Esophagus muscularis mucosa (tissue), 4 donors: Measurements from ENCODE around the gene LRRC26. TPM values are rescaled to one million over a fixed set of nuclear protein-coding genes. Genes with fewer than 3 reads are reported as not detected.

ENCODE experiments used
- DNase-seq: peaks from one replicate; pipeline ENCODE4 v3.0.0-alpha.2; 2017; ENCODE audit errors: extremely low spot score
- H3K27ac ChIP-seq, 4 donors: fragments of 200-600 bp; sonication (generic); replicated peaks in 1 of 4; 1 replicate in 3 of 4; 2 replicates in 1 of 4; pipeline ENCODE4 v1.5.1; 2016 to 2019; ENCODE audit warnings: mild to moderate bottlenecking in 1 of 4
- H3K27me3 ChIP-seq, 4 donors: fragments of 200-600 bp; sonication (generic); one replicate each; pipeline versions ENCODE4 v1.5.1 to v1.6.0; 2016 to 2019
- H3K36me3 ChIP-seq, 4 donors: fragments of 200-600 bp; sonication (generic); one replicate each; pipeline ENCODE4 v1.5.1; 2016 to 2019
- H3K4me1 ChIP-seq, 4 donors: fragments of 200-600 bp; sonication (generic); one replicate each; pipeline ENCODE4 v1.5.1; 2016 to 2019
- H3K4me3 ChIP-seq, 4 donors: fragments of 200-600 bp; sonication (generic); 1 replicate in 2 of 4; 2 replicates in 2 of 4; pipeline ENCODE4 v1.5.1; 2016 to 2019; ENCODE audit warnings: mild to moderate bottlenecking in 4 of 4, moderate library complexity in 1 of 4
- H3K9me3 ChIP-seq, 4 donors: fragments of 200-600 bp; sonication (generic); 1 replicate in 3 of 4; 2 replicates in 1 of 4; pipeline ENCODE4 v1.5.1; 2016 to 2019
- CTCF ChIP-seq, 3 experiments: fragments of 200-600 bp in 2 of 3; fragments of 450-650 bp in 1 of 3; sonication (generic) in 2 of 3; IDR thresholded peaks; one replicate each; pipeline ENCODE4 v1.5.1; 2017 to 2019; ENCODE audit warnings: antibody characterized with exemption in 3 of 3, mild to moderate bottlenecking in 2 of 3, moderate library complexity in 1 of 3
- EP300 ChIP-seq: sonication (generic); formaldehyde crosslinking; IDR thresholded peaks from one replicate; pipeline ENCODE4 v1.6.1; 2017; ENCODE audit warnings: antibody characterized with exemption
- POLR2A ChIP-seq: fragments of 450-650 bp; IDR thresholded peaks from one replicate; pipeline ENCODE4 v1.6.1; 2017; ENCODE audit warnings: antibody characterized with exemption, moderate library complexity, mild to moderate bottlenecking, low read depth
- POLR2AphosphoS5 ChIP-seq, 2 donors: sonication (generic); formaldehyde crosslinking; IDR thresholded peaks; one replicate each; pipeline ENCODE4 v1.6.1; 2017; ENCODE audit warnings: antibody characterized with exemption in 2 of 2
- WGBS: methylation state at CpG from one replicate; pipeline ENCODE4 v1.1.5; 2018; 5-methylcytosine and 5-hydroxymethylcytosine counted together
- intact Hi-C: fragments of 100-400 bp; cut with DNase I; formaldehyde crosslinking; loops from one replicate; pipeline ENCODE4 v1.15.1; 2023
- total RNA-seq, 4 donors: library from RNA; depleted of rRNA; stranded (reverse); fragments of >200 nt; gene quantifications; one replicate each; pipeline versions ENCODE4 v1.1.0 to v1.2.1, GENCODE V29; 2016

The LRRC26 gene
- total RNA-seq, 4 donors from 2014 or later = not detected

GRCh38 chr9:137212520-137212919, 42.7 kb upstream of the LRRC26 start:
- peaks cover 0 to 61% (median 15%) of the 10 kb centered on the region in 4 donors for H3K36me3 ChIP-seq
- no peak overlapping the region for H3K27ac ChIP-seq
- TF ChIP-seq CTCF (IDR thresholded peaks at IDR 0.05) (no peak), EP300 (no peak), POLR2A (no peak), POLR2AphosphoS5 (IDR thresholded peaks at IDR 0.05) (no peak)

GRCh38 chr9:137211532-137211931, 41.7 kb upstream of the LRRC26 start:
- intact Hi-C loops = no loop called here
- H3K27me3 ChIP-seq = no peaks in the 10 kb centered on the region
- 89% methylated on average over 10 of the region's 13 CpGs for WGBS

More at GRCh38 chr9:137212520-137212919, 42.7 kb upstream of the LRRC26 start:
- intact Hi-C loops = no loop called here
- no peak overlapping the region for H3K4me3 ChIP-seq
- no peak for DNase-seq
- H3K4me1 ChIP-seq = peaks cover under 1 to 10% (median 7%) of the 10 kb centered on the region in 4 donors
- H3K27me3 ChIP-seq = no peaks in the 10 kb centered on the region
- WGBS = 81% methylated on average over 10 of the region's 21 CpGs
- no peaks in the 10 kb centered on the region for H3K9me3 ChIP-seq

GRCh38 chr9:137206602-137207001, 36.8 kb upstream of the LRRC26 start:
- WGBS = 74% methylated on average over 7 of the region's 7 CpGs
- Histone ChIP-seq H3K36me3 (peaks cover 0 to 36% (median 3%) of the 10 kb centered on the region in 4 donors), H3K4me3 (peak overlapping the region; percentile 78 to 95 (median 87)), H3K9me3 (no peaks in the 10 kb centered on the region), H3K4me1 (peaks cover 43 to 54% (median 50%) of the 10 kb centered on the region in 4 donors), H3K27ac (no peak overlapping the region), H3K27me3 (no peaks in the 10 kb centered on the region)
- intact Hi-C loops = no loop called here
- TF ChIP-seq POLR2A (no peak), POLR2AphosphoS5 (IDR thresholded peaks at IDR 0.05) (no peak), EP300 (no peak), CTCF (IDR thresholded peaks at IDR 0.05) (no peak)
- DNase-seq = no peak

More at GRCh38 chr9:137211532-137211931, 41.7 kb upstream of the LRRC26 start:
- H3K4me1 ChIP-seq = peaks cover 5 to 10% (median 8%) of the 10 kb centered on the region in 4 donors
- DNase-seq = no peak
- H3K36me3 ChIP-seq = peaks cover 0 to 60% (median 15%) of the 10 kb centered on the region in 4 donors
- H3K4me3 ChIP-seq = no peak overlapping the region
- no peaks in the 10 kb centered on the region for H3K9me3 ChIP-seq
- H3K27ac ChIP-seq = no peak overlapping the region
- TF ChIP-seq POLR2A = no peak
- no peak for TF ChIP-seq POLR2AphosphoS5 (IDR thresholded peaks at IDR 0.05)
- no peak for TF ChIP-seq EP300
- TF ChIP-seq CTCF (IDR thresholded peaks at IDR 0.05) = no peak

- H3K36me3 ChIP-seq = peaks cover 0 to 25% (median 3%) of the 10 kb centered on the region in 4 donors
- peak in 1 of 3 experiments; percentile 13 for TF ChIP-seq CTCF (IDR thresholded peaks at IDR 0.05)
- TF ChIP-seq POLR2A = peak; percentile 45
- peak; percentile 94 to 97 for TF ChIP-seq POLR2AphosphoS5 (IDR thresholded peaks at IDR 0.05)
- TF ChIP-seq EP300 = no peak
- intact Hi-C loops = no loop called here
- 6% methylated on average over 24 of the region's 98 CpGs for WGBS
- H3K4me3 ChIP-seq = peak within 1 kb of the TSS; percentile 78 to 95 (median 87)
- no peaks in the 10 kb centered on the region for H3K9me3 ChIP-seq
- H3K27ac ChIP-seq = peak within 1 kb of the TSS; percentile 80 to 91 (median 84)
- H3K4me1 ChIP-seq = peaks cover 48 to 61% (median 57%) of the 10 kb centered on the region in 4 donors
- H3K27me3 ChIP-seq = no peaks in the 10 kb centered on the region
- peak; percentile 97 for DNase-seq
These were observed 35.5 kb upstream of the LRRC26 start, which contains the start of the genes NDOR1 and TMEM203 for GRCh38 chr9:137205126-137206069. Gene NDOR1, plus strand, starts transcription at chr9:137205700. Its CDS starts 78 bp downstream, at chr9:137205778. Gene TMEM203, minus strand, starts transcription at chr9:137205648. Its CDS starts 234 bp downstream, at chr9:137205414.
